MM.1S (cell line): ENCODE results near the gene B4GALT6.
A peak's percentile ranks its signal among the peaks of the same experiment; 100 is the strongest.
"Not testable (repeated sequence)": the region's sequence is repeated elsewhere in the genome, so short reads cannot be mapped to it uniquely, and the experiment has no call there.

Experiments used
- DNase-seq: peaks from one replicate; pipeline ENCODE4 v3.0.0-alpha.2; 2015
- H2AFZ ChIP-seq: fragments of 300-600 bp; sonication (generic); 2 replicates; pipeline ENCODE4 v1.6.0; 2016; ENCODE audit warnings: antibody characterized with exemption, low read length
- H3F3A ChIP-seq: fragments of 300-600 bp; sonication (generic); 2 replicates; pipeline ENCODE4 v1.6.1; 2016; ENCODE audit warnings: mild to moderate bottlenecking, antibody characterized with exemption, low read length, moderate library complexity, mixed read lengths; ENCODE audit not compliant: insufficient read depth
- H3K27ac ChIP-seq: fragments of 300-600 bp; sonication (generic); 2 replicates; pipeline ENCODE4 v1.5.1; 2016; ENCODE audit warnings: mild to moderate bottlenecking, low read length
- H3K27me3 ChIP-seq: fragments of 300-600 bp; sonication (generic); replicated peaks from 2 replicates; pipeline ENCODE4 v1.6.0; 2016; ENCODE audit warnings: low read length; ENCODE audit not compliant: insufficient read depth
- H3K36me3 ChIP-seq: fragments of 300-600 bp; sonication (generic); replicated peaks from 2 replicates; pipeline ENCODE4 v1.6.1; 2016; ENCODE audit warnings: mild to moderate bottlenecking, low read length, mixed read lengths; ENCODE audit not compliant: insufficient read depth
- H3K4me1 ChIP-seq: fragments of 300-600 bp; sonication (generic); 2 replicates; pipeline ENCODE4 v1.6.1; 2016; ENCODE audit warnings: low read length, mixed read lengths
- H3K4me2 ChIP-seq: fragments of 300-600 bp; sonication (generic); 2 replicates; pipeline ENCODE4 v1.6.0; 2016; ENCODE audit warnings: low read depth, low read length
- H3K4me3 ChIP-seq: fragments of 300-600 bp; sonication (generic); 2 replicates; pipeline ENCODE4 v1.5.1; 2016; ENCODE audit warnings: low read length, mixed read lengths
- H3K79me2 ChIP-seq: fragments of 300-600 bp; sonication (generic); 2 replicates; pipeline ENCODE4 v1.6.1; 2016; ENCODE audit warnings: mixed run types, low read length, mixed read lengths
- H3K9ac ChIP-seq: fragments of 300-600 bp; sonication (generic); 2 replicates; pipeline ENCODE4 v1.6.1; 2016; ENCODE audit warnings: low read length, mixed read lengths
- H3K9me2 ChIP-seq: fragments of 300-600 bp; sonication (generic); replicated peaks from 2 replicates; pipeline ENCODE4 v1.6.1; 2016; ENCODE audit warnings: mild to moderate bottlenecking, low read length, mixed read lengths; ENCODE audit not compliant: insufficient read depth
- H3K9me3 ChIP-seq: fragments of 300-600 bp; sonication (generic); replicated peaks from 2 replicates; pipeline ENCODE4 v1.6.1; 2016; ENCODE audit warnings: mild to moderate bottlenecking, low read length, mixed read lengths; ENCODE audit not compliant: insufficient read depth
- H4K20me1 ChIP-seq: fragments of 300-600 bp; sonication (generic); 2 replicates; pipeline ENCODE4 v1.6.1; 2016; ENCODE audit warnings: mild to moderate bottlenecking, low read length, moderate library complexity, mixed read lengths; ENCODE audit not compliant: insufficient read depth
- EZH2 ChIP-seq: fragments of 300-600 bp; sonication (generic); optimal IDR thresholded peaks from 2 replicates; pipeline ENCODE3; 2017; ENCODE audit warnings: low read depth, mild to moderate bottlenecking, antibody characterized with exemption, low read length, mixed read lengths
- EZH2phosphoT487 ChIP-seq: fragments of 300-600 bp; sonication (generic); IDR thresholded peaks from 2 replicates; pipeline ENCODE4 v1.6.1; 2018; ENCODE audit warnings: antibody characterized with exemption, low read length
- TF ChIP-seq, protein P1 (sequence below): fragments of 300-600 bp; sonication (generic); IDR thresholded peaks from 2 replicates; pipeline ENCODE4 v1.5.1; 2016; ENCODE audit warnings: antibody characterized with exemption, low read length, mixed read lengths

The B4GALT6 gene, protein sequence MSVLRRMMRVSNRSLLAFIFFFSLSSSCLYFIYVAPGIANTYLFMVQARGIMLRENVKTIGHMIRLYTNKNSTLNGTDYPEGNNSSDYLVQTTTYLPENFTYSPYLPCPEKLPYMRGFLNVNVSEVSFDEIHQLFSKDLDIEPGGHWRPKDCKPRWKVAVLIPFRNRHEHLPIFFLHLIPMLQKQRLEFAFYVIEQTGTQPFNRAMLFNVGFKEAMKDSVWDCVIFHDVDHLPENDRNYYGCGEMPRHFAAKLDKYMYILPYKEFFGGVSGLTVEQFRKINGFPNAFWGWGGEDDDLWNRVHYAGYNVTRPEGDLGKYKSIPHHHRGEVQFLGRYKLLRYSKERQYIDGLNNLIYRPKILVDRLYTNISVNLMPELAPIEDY

DNA sequence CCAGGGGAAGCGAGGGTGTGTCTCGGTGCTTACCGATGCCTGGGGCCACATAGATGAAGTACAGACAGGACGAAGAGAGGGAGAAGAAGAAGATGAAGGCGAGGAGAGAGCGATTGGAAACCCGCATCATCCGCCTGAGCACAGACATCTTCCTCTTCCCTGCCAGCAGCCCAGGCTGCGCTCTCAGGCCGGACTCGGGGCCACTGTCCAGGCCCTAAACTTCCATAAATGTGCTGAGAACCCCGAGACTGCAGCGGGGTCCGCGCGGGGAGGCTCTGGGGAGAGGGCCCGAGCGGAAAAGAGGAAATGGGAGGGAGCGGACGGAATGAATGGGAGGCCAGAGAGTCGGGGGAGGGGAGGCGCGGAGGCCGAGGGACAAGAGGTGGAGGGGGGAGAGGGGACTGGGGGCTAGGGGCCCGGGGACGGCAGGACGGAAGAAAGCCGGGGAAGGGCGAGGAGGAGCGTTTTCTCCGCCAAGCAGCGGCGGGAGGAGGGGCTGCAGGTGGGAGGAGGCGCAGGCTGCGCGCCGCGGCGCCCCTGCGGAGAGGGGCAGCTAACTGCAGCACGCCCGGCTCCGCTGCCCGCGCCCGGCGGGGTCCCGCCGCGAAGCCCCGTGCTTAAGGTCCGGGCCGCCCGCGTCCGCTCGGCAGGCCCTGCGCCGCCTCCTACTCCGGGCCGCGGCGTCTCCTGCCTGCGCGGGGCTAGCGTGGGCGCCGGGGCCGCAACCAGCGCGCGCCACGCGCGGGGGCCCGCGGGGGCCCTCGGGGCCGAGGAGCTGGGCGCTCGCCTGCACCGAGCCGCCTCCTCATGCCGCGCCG is at the start of gene B4GALT6:
TSS of gene B4GALT6 (minus strand) at position 303 of the 818 bp plus-strand sequence. CDS start at position 148, 155 bp downstream.
- Histone ChIP-seq H3K9me2 (no peaks in the 10 kb centered on the region), H3K4me2 (peak within 1 kb of the TSS; percentile 89), H3K27me3 (no peaks in the 10 kb centered on the region), H3K4me1 (peaks cover 8% of the 10 kb centered on the region; the same call in 1 of the 2 replicates), H4K20me1 (no peaks in the 10 kb centered on the region), H3K27ac (peak within 1 kb of the TSS; percentile 61; the same call in 1 of the 2 replicates), H3K79me2 (no peaks in the 10 kb centered on the region), H3F3A (peaks cover 4% of the 10 kb centered on the region; the same call in 1 of the 2 replicates), H3K4me3 (peak within 1 kb of the TSS; percentile 73), H3K36me3 (no peaks in the 10 kb centered on the region), H3K9me3 (no peaks in the 10 kb centered on the region), H2AFZ (peak within 1 kb of the TSS; percentile 89), H3K9ac (peak within 1 kb of the TSS; percentile 45; the same call in 1 of the 2 replicates)
- TF ChIP-seq EZH2, result no peak
- no peak for TF ChIP-seq EZH2phosphoT487
- DNase-seq, result peak; percentile 31

DNA sequence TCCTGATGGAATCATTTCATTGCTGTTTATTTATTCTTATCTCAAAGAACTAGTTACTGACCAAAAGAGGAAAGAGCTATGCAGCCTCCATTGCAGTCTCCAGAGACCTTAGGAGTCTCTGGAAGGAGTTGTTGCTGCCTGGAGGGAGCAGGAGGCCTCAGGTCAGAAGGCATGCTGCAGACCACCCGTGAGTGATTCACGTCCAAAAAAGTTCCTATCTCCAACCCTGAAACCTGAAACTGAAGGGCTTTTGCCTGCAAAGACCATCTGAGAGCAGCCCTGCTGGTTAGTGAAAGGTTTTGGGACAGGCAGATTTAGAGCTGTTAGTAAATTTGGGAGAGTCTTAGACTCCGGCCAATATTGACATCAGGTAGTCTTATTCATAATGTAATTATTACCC is 47.2 kb upstream of the B4GALT6 start:
- no peak overlapping the region for H3K4me2 ChIP-seq
- H3K9me3 ChIP-seq, result no peaks in the 10 kb centered on the region
- H4K20me1 ChIP-seq, result no peaks in the 10 kb centered on the region
- no peak overlapping the region for H2AFZ ChIP-seq
- H3K4me3 ChIP-seq, result no peak overlapping the region
- DNase-seq, result no peak
- H3K79me2 ChIP-seq, result no peaks in the 10 kb centered on the region
- no peak overlapping the region for H3K9ac ChIP-seq
- H3K36me3 ChIP-seq, result no peaks in the 10 kb centered on the region
- H3F3A ChIP-seq, result no peaks in the 10 kb centered on the region
- TF ChIP-seq, protein P1, sequence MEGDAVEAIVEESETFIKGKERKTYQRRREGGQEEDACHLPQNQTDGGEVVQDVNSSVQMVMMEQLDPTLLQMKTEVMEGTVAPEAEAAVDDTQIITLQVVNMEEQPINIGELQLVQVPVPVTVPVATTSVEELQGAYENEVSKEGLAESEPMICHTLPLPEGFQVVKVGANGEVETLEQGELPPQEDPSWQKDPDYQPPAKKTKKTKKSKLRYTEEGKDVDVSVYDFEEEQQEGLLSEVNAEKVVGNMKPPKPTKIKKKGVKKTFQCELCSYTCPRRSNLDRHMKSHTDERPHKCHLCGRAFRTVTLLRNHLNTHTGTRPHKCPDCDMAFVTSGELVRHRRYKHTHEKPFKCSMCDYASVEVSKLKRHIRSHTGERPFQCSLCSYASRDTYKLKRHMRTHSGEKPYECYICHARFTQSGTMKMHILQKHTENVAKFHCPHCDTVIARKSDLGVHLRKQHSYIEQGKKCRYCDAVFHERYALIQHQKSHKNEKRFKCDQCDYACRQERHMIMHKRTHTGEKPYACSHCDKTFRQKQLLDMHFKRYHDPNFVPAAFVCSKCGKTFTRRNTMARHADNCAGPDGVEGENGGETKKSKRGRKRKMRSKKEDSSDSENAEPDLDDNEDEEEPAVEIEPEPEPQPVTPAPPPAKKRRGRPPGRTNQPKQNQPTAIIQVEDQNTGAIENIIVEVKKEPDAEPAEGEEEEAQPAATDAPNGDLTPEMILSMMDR, result no peak
- no peak for TF ChIP-seq EZH2phosphoT487
- no peak for TF ChIP-seq EZH2
- H3K27ac ChIP-seq, result no peak overlapping the region
- no peaks in the 10 kb centered on the region for H3K9me2 ChIP-seq
- no peaks in the 10 kb centered on the region for H3K27me3 ChIP-seq
- H3K4me1 ChIP-seq, result 0 out of 2 replicates have a peak, but pooled peaks cover under 1% of the 10 kb centered on the region

DNA sequence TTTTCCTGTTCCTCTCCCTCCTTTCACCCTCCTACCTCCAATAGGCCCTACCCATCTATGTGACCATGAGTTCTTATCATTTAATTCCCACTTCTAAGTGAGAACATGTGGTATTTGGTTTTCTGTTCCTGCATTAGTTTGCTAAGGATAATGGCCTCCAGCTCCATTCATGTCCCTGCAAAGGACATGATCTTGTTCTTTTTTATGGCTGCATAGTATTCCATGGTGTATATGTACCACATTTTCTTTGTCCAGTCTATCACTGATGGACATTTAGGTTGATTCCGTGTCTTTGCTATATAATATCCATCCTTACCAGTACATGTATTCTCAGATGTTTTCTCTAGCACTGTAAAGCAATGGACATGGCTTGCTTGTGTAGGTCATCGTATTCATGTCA is 44.8 kb upstream of the B4GALT6 start:
- H3K27ac ChIP-seq, H3K9ac ChIP-seq, H3K4me3 ChIP-seq, H3K9me2 ChIP-seq, H4K20me1 ChIP-seq, H3K9me3 ChIP-seq, DNase-seq, H3K4me2 ChIP-seq, H3F3A ChIP-seq, H3K79me2 ChIP-seq, H3K36me3 ChIP-seq, H3K27me3 ChIP-seq, H2AFZ ChIP-seq, H3K4me1 ChIP-seq: not testable (repeated sequence)

DNA sequence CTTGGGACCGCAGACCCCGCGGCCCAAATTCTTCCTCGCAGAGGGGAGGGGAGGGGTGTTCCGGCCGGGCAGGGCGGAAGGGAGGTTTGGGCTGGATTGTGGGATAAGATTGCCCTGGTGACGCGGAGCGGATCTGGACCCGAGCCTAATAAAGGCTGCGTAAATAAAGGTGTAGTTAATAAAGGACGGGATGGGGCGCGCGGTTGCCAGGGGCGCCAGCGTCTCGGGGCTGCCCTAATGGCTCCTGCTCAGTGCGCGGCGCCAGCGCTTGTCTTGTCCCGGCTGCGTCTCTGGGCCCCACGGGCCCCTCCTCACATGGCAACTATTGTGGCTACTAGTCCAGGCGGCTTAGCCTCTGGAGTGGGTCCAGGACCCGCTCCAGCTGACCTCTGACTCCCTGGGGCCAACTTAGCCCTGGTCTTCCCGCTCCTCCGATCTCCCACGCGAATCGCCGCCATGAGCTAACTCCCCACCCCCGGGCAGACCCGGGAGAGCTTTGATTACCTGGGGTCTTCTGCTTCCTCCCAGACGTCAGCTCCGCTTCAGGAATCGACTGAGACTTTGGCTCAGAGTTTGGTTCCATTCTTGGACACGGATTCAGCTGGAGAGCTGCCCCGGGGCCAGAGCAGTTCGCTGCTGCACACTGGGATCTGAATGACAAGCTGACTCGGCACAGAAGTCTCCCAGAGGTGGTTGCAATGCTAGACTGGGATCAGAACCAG is 39.8 kb upstream of the B4GALT6 start:
- Histone ChIP-seq H3K36me3 (no peaks in the 10 kb centered on the region), H3K27me3 (no peaks in the 10 kb centered on the region), H3K27ac (no peak overlapping the region), H3F3A (no peaks in the 10 kb centered on the region), H4K20me1 (no peaks in the 10 kb centered on the region), H3K4me1 (no peaks in the 10 kb centered on the region), H2AFZ (no peak overlapping the region), H3K79me2 (no peaks in the 10 kb centered on the region), H3K9ac (no peak overlapping the region), H3K4me2 (no peak overlapping the region), H3K9me3 (no peaks in the 10 kb centered on the region), H3K4me3 (no peak overlapping the region), H3K9me2 (no peaks in the 10 kb centered on the region)
- TF ChIP-seq, protein P1, result no peak
- TF ChIP-seq EZH2phosphoT487 (no peak), EZH2 (no peak)
- no peak for DNase-seq
